ENCODE measurements around the gene GSTO2.

DNA sequence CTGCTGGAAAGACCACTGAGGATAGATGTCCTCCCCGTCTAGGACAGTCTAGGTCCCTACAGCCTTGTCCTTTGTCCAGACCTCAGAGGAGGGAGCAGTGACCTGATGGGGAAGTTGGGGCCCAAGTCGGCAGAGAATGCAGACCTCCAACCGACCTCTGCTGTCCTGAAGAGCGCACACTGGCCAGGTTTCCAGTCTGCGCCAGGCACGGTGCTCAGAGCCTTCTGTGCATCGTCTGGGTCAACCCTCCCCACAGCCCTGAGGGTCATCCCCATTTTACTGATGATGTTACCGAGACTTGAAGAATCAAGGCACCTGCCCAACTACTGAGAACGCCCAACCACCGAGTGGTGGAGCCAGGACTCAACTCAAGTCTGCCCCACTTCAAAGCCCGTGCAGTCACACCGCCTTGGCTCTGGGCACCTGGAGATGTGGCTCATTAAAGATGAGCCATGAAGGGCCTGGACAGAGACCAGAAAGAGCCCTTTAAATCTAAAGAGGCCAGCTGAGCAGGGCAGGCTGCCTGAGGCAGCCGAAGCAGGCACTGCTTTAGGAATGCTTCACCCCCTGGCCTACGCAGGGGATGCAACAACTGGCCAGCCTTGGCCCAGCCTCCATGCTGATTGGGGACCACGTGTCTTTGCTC is 64.9 kb downstream of the GSTO2 start:
- TF ChIP-seq EZH2 (IDR thresholded peaks at IDR 0.05; ENCODE audit: borderline replicate concordance, low read depth, low read length, severe bottlenecking), result no peak
- TF ChIP-seq, protein P1, sequence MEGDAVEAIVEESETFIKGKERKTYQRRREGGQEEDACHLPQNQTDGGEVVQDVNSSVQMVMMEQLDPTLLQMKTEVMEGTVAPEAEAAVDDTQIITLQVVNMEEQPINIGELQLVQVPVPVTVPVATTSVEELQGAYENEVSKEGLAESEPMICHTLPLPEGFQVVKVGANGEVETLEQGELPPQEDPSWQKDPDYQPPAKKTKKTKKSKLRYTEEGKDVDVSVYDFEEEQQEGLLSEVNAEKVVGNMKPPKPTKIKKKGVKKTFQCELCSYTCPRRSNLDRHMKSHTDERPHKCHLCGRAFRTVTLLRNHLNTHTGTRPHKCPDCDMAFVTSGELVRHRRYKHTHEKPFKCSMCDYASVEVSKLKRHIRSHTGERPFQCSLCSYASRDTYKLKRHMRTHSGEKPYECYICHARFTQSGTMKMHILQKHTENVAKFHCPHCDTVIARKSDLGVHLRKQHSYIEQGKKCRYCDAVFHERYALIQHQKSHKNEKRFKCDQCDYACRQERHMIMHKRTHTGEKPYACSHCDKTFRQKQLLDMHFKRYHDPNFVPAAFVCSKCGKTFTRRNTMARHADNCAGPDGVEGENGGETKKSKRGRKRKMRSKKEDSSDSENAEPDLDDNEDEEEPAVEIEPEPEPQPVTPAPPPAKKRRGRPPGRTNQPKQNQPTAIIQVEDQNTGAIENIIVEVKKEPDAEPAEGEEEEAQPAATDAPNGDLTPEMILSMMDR (IDR thresholded peaks at IDR 0.05; ENCODE audit: borderline replicate concordance, extremely low read depth, low read length, poor library complexity, severe bottlenecking), result no peak
